ENCODE results near the gene MICAL2. TPM values are rescaled to one million over a fixed set of nuclear protein-coding genes. Genes with fewer than 3 reads are reported as not detected.

Gene MICAL2
- total and polyA plus RNA-seq, 2 of the 13 experiments (the other 11 are each of a cell fraction or from before 2014, with no cell fraction given) = 0.78 to 1.1 TPM

DNA sequence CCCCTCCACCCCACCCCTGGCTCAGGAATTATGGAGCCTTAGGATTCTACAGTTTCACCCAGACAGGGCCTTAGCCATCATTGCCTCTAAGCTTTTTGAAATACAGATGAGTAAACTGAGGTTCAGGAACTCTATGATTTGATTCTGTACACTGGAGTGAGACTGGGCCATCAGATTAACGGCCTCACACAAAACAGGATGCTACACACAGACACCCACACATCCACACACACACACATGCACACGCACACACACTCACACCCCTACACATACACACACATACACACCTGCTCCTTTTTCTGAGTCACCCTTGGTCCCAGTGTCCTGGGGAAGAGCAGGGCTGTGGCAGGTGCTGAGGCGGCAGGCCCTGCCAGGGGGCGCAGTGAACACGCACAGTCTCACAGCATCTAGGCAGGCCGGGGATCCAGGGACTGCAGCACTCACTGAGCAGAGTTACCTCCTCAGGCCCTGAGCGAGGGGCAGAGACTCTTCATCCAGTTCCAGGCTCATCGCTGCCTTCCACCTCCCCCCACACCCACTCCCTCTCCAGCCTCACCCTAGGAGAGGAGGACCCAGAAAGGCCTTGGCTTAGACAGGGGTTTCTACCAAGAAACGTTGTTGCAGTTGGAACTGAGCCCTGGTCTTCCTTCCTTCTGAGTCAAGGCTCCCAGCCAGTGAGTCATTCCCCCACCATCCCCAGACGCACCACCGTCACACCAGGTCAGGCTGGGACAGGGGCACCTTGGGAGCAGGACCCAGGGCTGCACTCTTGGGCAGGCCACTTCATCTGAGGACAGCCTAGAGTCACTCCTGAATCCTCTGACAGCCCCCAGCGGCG is 177.2 kb downstream of the MICAL2 start (continued):
- TF ChIP-seq, protein P1, sequence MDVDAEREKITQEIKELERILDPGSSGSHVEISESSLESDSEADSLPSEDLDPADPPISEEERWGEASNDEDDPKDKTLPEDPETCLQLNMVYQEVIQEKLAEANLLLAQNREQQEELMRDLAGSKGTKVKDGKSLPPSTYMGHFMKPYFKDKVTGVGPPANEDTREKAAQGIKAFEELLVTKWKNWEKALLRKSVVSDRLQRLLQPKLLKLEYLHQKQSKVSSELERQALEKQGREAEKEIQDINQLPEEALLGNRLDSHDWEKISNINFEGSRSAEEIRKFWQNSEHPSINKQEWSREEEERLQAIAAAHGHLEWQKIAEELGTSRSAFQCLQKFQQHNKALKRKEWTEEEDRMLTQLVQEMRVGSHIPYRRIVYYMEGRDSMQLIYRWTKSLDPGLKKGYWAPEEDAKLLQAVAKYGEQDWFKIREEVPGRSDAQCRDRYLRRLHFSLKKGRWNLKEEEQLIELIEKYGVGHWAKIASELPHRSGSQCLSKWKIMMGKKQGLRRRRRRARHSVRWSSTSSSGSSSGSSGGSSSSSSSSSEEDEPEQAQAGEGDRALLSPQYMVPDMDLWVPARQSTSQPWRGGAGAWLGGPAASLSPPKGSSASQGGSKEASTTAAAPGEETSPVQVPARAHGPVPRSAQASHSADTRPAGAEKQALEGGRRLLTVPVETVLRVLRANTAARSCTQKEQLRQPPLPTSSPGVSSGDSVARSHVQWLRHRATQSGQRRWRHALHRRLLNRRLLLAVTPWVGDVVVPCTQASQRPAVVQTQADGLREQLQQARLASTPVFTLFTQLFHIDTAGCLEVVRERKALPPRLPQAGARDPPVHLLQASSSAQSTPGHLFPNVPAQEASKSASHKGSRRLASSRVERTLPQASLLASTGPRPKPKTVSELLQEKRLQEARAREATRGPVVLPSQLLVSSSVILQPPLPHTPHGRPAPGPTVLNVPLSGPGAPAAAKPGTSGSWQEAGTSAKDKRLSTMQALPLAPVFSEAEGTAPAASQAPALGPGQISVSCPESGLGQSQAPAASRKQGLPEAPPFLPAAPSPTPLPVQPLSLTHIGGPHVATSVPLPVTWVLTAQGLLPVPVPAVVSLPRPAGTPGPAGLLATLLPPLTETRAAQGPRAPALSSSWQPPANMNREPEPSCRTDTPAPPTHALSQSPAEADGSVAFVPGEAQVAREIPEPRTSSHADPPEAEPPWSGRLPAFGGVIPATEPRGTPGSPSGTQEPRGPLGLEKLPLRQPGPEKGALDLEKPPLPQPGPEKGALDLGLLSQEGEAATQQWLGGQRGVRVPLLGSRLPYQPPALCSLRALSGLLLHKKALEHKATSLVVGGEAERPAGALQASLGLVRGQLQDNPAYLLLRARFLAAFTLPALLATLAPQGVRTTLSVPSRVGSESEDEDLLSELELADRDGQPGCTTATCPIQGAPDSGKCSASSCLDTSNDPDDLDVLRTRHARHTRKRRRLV (CRISPR knock-in tag; IDR thresholded peaks at IDR 0.05) = no peak
- no peak for TF ChIP-seq SPEN (CRISPR knock-in tag; IDR thresholded peaks at IDR 0.05; ENCODE audit: low read depth)
- no peak for TF ChIP-seq GLI4 (CRISPR knock-in tag; IDR thresholded peaks at IDR 0.05; ENCODE audit: borderline replicate concordance)
- TF ChIP-seq FOXP1 (IDR thresholded peaks at IDR 0.05) = no peak
- TF ChIP-seq FOXP1 (CRISPR knock-in tag; IDR thresholded peaks at IDR 0.05) = no peak
- no peak for TF ChIP-seq KDM4B (CRISPR knock-in tag; IDR thresholded peaks at IDR 0.05)
- no peak for TF ChIP-seq KLF11 (CRISPR knock-in tag; IDR thresholded peaks at IDR 0.05)
- TF ChIP-seq, protein P2, sequence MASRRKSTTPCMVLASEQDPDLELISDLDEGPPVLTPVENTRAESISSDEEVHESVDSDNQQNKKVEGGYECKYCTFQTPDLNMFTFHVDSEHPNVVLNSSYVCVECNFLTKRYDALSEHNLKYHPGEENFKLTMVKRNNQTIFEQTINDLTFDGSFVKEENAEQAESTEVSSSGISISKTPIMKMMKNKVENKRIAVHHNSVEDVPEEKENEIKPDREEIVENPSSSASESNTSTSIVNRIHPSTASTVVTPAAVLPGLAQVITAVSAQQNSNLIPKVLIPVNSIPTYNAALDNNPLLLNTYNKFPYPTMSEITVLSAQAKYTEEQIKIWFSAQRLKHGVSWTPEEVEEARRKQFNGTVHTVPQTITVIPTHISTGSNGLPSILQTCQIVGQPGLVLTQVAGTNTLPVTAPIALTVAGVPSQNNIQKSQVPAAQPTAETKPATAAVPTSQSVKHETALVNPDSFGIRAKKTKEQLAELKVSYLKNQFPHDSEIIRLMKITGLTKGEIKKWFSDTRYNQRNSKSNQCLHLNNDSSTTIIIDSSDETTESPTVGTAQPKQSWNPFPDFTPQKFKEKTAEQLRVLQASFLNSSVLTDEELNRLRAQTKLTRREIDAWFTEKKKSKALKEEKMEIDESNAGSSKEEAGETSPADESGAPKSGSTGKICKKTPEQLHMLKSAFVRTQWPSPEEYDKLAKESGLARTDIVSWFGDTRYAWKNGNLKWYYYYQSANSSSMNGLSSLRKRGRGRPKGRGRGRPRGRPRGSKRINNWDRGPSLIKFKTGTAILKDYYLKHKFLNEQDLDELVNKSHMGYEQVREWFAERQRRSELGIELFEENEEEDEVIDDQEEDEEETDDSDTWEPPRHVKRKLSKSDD (CRISPR knock-in tag; IDR thresholded peaks at IDR 0.05; ENCODE audit: low read depth) = no peak
- no peak for TF ChIP-seq MYC (CRISPR knock-in tag; IDR thresholded peaks at IDR 0.05; ENCODE audit: borderline replicate concordance)
- TF ChIP-seq, protein P3, sequence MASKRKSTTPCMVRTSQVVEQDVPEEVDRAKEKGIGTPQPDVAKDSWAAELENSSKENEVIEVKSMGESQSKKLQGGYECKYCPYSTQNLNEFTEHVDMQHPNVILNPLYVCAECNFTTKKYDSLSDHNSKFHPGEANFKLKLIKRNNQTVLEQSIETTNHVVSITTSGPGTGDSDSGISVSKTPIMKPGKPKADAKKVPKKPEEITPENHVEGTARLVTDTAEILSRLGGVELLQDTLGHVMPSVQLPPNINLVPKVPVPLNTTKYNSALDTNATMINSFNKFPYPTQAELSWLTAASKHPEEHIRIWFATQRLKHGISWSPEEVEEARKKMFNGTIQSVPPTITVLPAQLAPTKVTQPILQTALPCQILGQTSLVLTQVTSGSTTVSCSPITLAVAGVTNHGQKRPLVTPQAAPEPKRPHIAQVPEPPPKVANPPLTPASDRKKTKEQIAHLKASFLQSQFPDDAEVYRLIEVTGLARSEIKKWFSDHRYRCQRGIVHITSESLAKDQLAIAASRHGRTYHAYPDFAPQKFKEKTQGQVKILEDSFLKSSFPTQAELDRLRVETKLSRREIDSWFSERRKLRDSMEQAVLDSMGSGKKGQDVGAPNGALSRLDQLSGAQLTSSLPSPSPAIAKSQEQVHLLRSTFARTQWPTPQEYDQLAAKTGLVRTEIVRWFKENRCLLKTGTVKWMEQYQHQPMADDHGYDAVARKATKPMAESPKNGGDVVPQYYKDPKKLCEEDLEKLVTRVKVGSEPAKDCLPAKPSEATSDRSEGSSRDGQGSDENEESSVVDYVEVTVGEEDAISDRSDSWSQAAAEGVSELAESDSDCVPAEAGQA (IDR thresholded peaks at IDR 0.05; ENCODE audit: low read depth) = no peak
- TF ChIP-seq, protein P3 (CRISPR knock-in tag; IDR thresholded peaks at IDR 0.05; ENCODE audit: borderline replicate concordance) = no peak
- no peak for TF ChIP-seq ZNF180 (CRISPR knock-in tag; IDR thresholded peaks at IDR 0.05; ENCODE audit: borderline replicate concordance, low read depth)
- no peak for TF ChIP-seq POLR2G (IDR thresholded peaks at IDR 0.05; ENCODE audit: low read depth, low read length)
- no peak for TF ChIP-seq ZNF33B (CRISPR knock-in tag; IDR thresholded peaks at IDR 0.05)
- TF ChIP-seq SNAI1 (CRISPR knock-in tag; IDR thresholded peaks at IDR 0.05; ENCODE audit: borderline replicate concordance) = no peak
- TF ChIP-seq TRIM24 (CRISPR knock-in tag; IDR thresholded peaks at IDR 0.05) = no peak
